H9 (cell line): ENCODE measurements around the gene C10orf71. TPM values are rescaled to one million over a fixed set of nuclear protein-coding genes. Genes with fewer than 3 reads are reported as not detected.

ENCODE experiments used
- DNase-seq: peaks from one replicate; pipeline ENCODE4 v3.0.0-alpha.2; 2017
- H2AFZ ChIP-seq: one replicate; pipeline ENCODE4 v1.6.1; 2013; ENCODE audit warnings: mild to moderate bottlenecking, low read length, control low read depth, moderate library complexity
- H2AK5ac ChIP-seq: 2 replicates; pipeline ENCODE4 v1.6.1; 2013; ENCODE audit warnings: low read length, control low read depth, mixed read lengths; ENCODE audit not compliant: insufficient read length
- H2BK120ac ChIP-seq: one replicate; pipeline ENCODE4 v1.6.1; 2013; ENCODE audit warnings: low read depth, mild to moderate bottlenecking, low read length, control low read depth, inconsistent platforms; ENCODE audit not compliant: poor library complexity, severe bottlenecking
- H2BK12ac ChIP-seq: 2 replicates; pipeline ENCODE4 v1.6.1; 2013; ENCODE audit warnings: low read length, control low read depth, mixed read lengths, low read depth; ENCODE audit not compliant: insufficient read length
- H2BK15ac ChIP-seq: 2 replicates; pipeline ENCODE4 v1.6.1; 2013; ENCODE audit warnings: low read depth, low read length, control low read depth
- H2BK20ac ChIP-seq: one replicate; pipeline ENCODE4 v1.6.1; 2013; ENCODE audit warnings: low read depth, mild to moderate bottlenecking, low read length, control low read depth, inconsistent platforms; ENCODE audit not compliant: poor library complexity, severe bottlenecking
- H2BK5ac ChIP-seq: 2 replicates; pipeline ENCODE4 v1.6.1; 2013; ENCODE audit warnings: low read length, control low read depth, mixed read lengths; ENCODE audit not compliant: insufficient read length
- H3K14ac ChIP-seq: 2 replicates; pipeline ENCODE4 v1.6.1; 2013; ENCODE audit warnings: low read length, control low read depth; ENCODE audit not compliant: insufficient read depth
- H3K18ac ChIP-seq: 2 replicates; pipeline ENCODE4 v1.6.1; 2013; ENCODE audit warnings: low read depth, mild to moderate bottlenecking, mixed read lengths, low read length, control low read depth; ENCODE audit not compliant: insufficient read length
- H3K23ac ChIP-seq: 2 replicates; pipeline ENCODE4 v1.6.1; 2013; ENCODE audit warnings: low read length, control low read depth, mixed read lengths, low read depth; ENCODE audit not compliant: insufficient read length
- H3K23me2 ChIP-seq: 2 replicates; pipeline ENCODE4 v1.6.1; 2013; ENCODE audit warnings: low read depth, mild to moderate bottlenecking, mixed read lengths, low read length, control low read depth; ENCODE audit not compliant: insufficient read length, poor library complexity, severe bottlenecking
- H3K27ac ChIP-seq: 2 replicates; pipeline ENCODE4 v1.5.1; 2013; ENCODE audit warnings: low read length, control low read depth, mixed read lengths, low read depth; ENCODE audit not compliant: insufficient read length
- H3K27me3 ChIP-seq: 2 replicates; pipeline ENCODE4 v1.6.1; 2013; ENCODE audit warnings: low read length, control low read depth, inconsistent platforms; ENCODE audit not compliant: insufficient read depth
- H3K4ac ChIP-seq: 2 replicates; pipeline ENCODE4 v1.6.1; 2013; ENCODE audit warnings: low read depth, mild to moderate bottlenecking, control low read depth, inconsistent platforms, low read length, moderate library complexity
- H3K4me1 ChIP-seq: 2 replicates; pipeline ENCODE4 v1.6.1; 2013; ENCODE audit warnings: low read length, control low read depth, inconsistent platforms; ENCODE audit not compliant: insufficient read depth
- H3K4me2 ChIP-seq: 2 replicates; pipeline ENCODE4 v1.6.1; 2013; ENCODE audit warnings: low read length, control low read depth, mixed read lengths; ENCODE audit not compliant: insufficient read length, insufficient read depth
- H3K56ac ChIP-seq: 2 replicates; pipeline ENCODE4 v1.6.1; 2013; ENCODE audit warnings: low read depth, mild to moderate bottlenecking, mixed read lengths, low read length, control low read depth; ENCODE audit not compliant: insufficient read length
- H3K79me1 ChIP-seq: 2 replicates; pipeline ENCODE4 v1.6.1; 2013; ENCODE audit warnings: low read depth, mild to moderate bottlenecking, moderate library complexity, low read length, control low read depth, inconsistent platforms; ENCODE audit not compliant: insufficient read depth, poor library complexity, severe bottlenecking
- H3K79me2 ChIP-seq: 2 replicates; pipeline ENCODE4 v1.6.1; 2013; ENCODE audit warnings: low read length, control low read depth, inconsistent platforms; ENCODE audit not compliant: insufficient read depth
- H3K9ac ChIP-seq: 2 replicates; pipeline ENCODE4 v1.6.1; 2013; ENCODE audit warnings: low read length, control low read depth, mixed read lengths; ENCODE audit not compliant: insufficient read length; ENCODE audit errors: extremely low read depth
- H3K9me3 ChIP-seq: one replicate; pipeline ENCODE4 v1.6.1; 2013; ENCODE audit warnings: low read depth, low read length, inconsistent platforms; ENCODE audit not compliant: control insufficient read depth
- H3T11ph ChIP-seq: one replicate; pipeline ENCODE4 v1.6.1; 2013; ENCODE audit warnings: mild to moderate bottlenecking, low read length, control low read depth, inconsistent platforms
- H4K20me1 ChIP-seq: one replicate; pipeline ENCODE4 v1.6.1; 2013; ENCODE audit not compliant: control insufficient read depth, insufficient read length, insufficient read depth
- H4K5ac ChIP-seq: 2 replicates; pipeline ENCODE4 v1.6.1; 2013; ENCODE audit warnings: low read depth, mild to moderate bottlenecking, mixed read lengths, low read length, control low read depth; ENCODE audit not compliant: insufficient read length
- H4K8ac ChIP-seq: replicated peaks from 2 replicates; pipeline ENCODE4 v1.6.1; 2013; ENCODE audit warnings: low read length, control low read depth, mixed read lengths, low read depth; ENCODE audit not compliant: insufficient read length
- H4K91ac ChIP-seq: 2 replicates; pipeline ENCODE4 v1.6.1; 2013; ENCODE audit warnings: low read depth, mild to moderate bottlenecking, moderate library complexity, mixed read lengths, low read length, control low read depth; ENCODE audit not compliant: insufficient read length
- H3K27ac Mint-ChIP-seq, 3 experiments: 2 replicates in 2 of 3; 3 replicates in 1 of 3; pipeline ENCODE4 v1.8.0; 2020 to 2021; ENCODE audit warnings: mixed read lengths in 3 of 3, mild to moderate bottlenecking in 1 of 3, moderate library complexity in 1 of 3
- H3K27me3 Mint-ChIP-seq: 2 replicates; pipeline ENCODE4 v1.8.0; 2021; ENCODE audit warnings: low read depth, mild to moderate bottlenecking, moderate library complexity, mixed read lengths
- H3K36me3 Mint-ChIP-seq, 3 experiments: 2 replicates in 2 of 3; 3 replicates in 1 of 3; pipeline ENCODE4 v1.8.0; 2020 to 2021; ENCODE audit warnings: low read depth in 3 of 3, mixed read lengths in 3 of 3; ENCODE audit not compliant: insufficient read depth in 1 of 3
- H3K4me1 Mint-ChIP-seq, 2 experiments: 2 replicates each; pipeline ENCODE4 v1.8.0; 2020; ENCODE audit warnings: mixed read lengths in 2 of 2
- H3K4me3 Mint-ChIP-seq, 2 experiments: 2 replicates in 1 of 2; 3 replicates in 1 of 2; pipeline ENCODE4 v1.8.0; 2020 to 2021; ENCODE audit warnings: mild to moderate bottlenecking in 2 of 2, mixed read lengths in 2 of 2, moderate library complexity in 1 of 2
- H3K9me3 Mint-ChIP-seq, 2 experiments: 2 replicates in 1 of 2; 3 replicates in 1 of 2; pipeline ENCODE4 v1.8.0; 2020; ENCODE audit warnings: mild to moderate bottlenecking in 2 of 2, mixed read lengths in 2 of 2, moderate library complexity in 1 of 2
- WGBS: extraction: QIAGEN DNeasy Blood & Tissue Kit; methylation state at CpG from one replicate; pipeline ENCODE4 v1.1.7; 2013; ENCODE audit warnings: missing lambda C conversion rate, low lambda C conversion rate, mixed read lengths; ENCODE audit not compliant: insufficient read length; ENCODE audit errors: extremely low coverage; 5-methylcytosine and 5-hydroxymethylcytosine counted together
- total RNA-seq: library from RNA; stranded (reverse); gene quantifications from 2 replicates; pipeline ENCODE4 v1.2.1, GENCODE V29; 2021
- TF ChIP-seq, protein P1 (sequence below): fragments of 200-600 bp; sonication (generic); conservative IDR thresholded peaks from 3 replicates; pipeline ENCODE4 v1.8.0; 2021; ENCODE audit warnings: antibody characterized with exemption, mild to moderate bottlenecking

The C10orf71 gene
- total RNA-seq, 1 experiment from 2014 or later = not detected

DNA sequence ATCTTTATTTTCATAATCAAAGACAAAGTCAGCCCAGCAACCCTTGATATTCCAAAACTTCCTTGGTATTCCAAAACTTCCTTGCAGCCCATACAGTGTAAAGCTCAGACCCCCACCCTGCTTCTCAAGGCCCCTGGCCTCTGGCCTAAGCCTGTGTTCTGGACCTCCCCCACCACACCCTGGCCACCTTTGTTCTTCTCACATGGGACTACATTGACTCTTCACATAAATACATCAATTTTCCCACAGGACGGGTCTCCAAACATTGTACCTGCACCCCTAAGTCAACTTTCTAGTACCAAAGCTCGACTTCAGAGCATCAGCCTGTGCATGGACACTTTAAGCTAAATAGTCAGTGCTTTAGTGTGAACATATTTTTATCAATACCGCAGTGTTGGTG lies 56.3 kb downstream of the C10orf71 start:
- H3K18ac ChIP-seq = no peak overlapping the region
- H3K4me2 ChIP-seq = no peak overlapping the region
- H3K14ac ChIP-seq = no peak overlapping the region
- H3K56ac ChIP-seq = no peak overlapping the region
- no peak overlapping the region for H4K5ac ChIP-seq
- Mint-ChIP-seq H3K4me3 (no peak overlapping the region), H3K27me3 (no peaks in the 10 kb centered on the region), H3K9me3 (peaks cover 0 to 2% of the 10 kb centered on the region in 2 experiments; a peak in 1 of 5 replicates), H3K36me3 (no peaks in the 10 kb centered on the region), H3K4me1 (peaks cover 5 to 6% of the 10 kb centered on the region in 2 experiments), H3K27ac (no peak overlapping the region)
- H2BK120ac ChIP-seq = no peak overlapping the region
- H3T11ph ChIP-seq = no peak overlapping the region
- H4K20me1 ChIP-seq = no peaks in the 10 kb centered on the region
- H3K9me3 ChIP-seq = no peaks in the 10 kb centered on the region
- H3K79me1 ChIP-seq = no peaks in the 10 kb centered on the region
- no peak for DNase-seq
- H3K79me2 ChIP-seq = no peaks in the 10 kb centered on the region
- H3K4me1 ChIP-seq = peaks cover 4% of the 10 kb centered on the region
- no peak overlapping the region for H2BK20ac ChIP-seq
- H2BK5ac ChIP-seq = no peak overlapping the region
- H4K8ac ChIP-seq = no peak overlapping the region
- no peak overlapping the region for H2BK15ac ChIP-seq
- TF ChIP-seq, protein P1, sequence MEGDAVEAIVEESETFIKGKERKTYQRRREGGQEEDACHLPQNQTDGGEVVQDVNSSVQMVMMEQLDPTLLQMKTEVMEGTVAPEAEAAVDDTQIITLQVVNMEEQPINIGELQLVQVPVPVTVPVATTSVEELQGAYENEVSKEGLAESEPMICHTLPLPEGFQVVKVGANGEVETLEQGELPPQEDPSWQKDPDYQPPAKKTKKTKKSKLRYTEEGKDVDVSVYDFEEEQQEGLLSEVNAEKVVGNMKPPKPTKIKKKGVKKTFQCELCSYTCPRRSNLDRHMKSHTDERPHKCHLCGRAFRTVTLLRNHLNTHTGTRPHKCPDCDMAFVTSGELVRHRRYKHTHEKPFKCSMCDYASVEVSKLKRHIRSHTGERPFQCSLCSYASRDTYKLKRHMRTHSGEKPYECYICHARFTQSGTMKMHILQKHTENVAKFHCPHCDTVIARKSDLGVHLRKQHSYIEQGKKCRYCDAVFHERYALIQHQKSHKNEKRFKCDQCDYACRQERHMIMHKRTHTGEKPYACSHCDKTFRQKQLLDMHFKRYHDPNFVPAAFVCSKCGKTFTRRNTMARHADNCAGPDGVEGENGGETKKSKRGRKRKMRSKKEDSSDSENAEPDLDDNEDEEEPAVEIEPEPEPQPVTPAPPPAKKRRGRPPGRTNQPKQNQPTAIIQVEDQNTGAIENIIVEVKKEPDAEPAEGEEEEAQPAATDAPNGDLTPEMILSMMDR = no peak
- no peak overlapping the region for H3K23ac ChIP-seq
- H3K23me2 ChIP-seq = no peaks in the 10 kb centered on the region
- no peak overlapping the region for H3K27ac ChIP-seq
- no peak overlapping the region for H4K91ac ChIP-seq
- H2BK12ac ChIP-seq = no peak overlapping the region
- H3K9ac ChIP-seq = no peak overlapping the region
- H3K27me3 ChIP-seq = no peaks in the 10 kb centered on the region
- no peak overlapping the region for H3K4ac ChIP-seq
- H2AK5ac ChIP-seq = no peak overlapping the region
- H2AFZ ChIP-seq = no peak overlapping the region
- no CpG with 5 or more reads among the region's 3 CpGs for WGBS
